Measurements from ENCODE around the gene PCDH7. TPM values are rescaled to one million over a fixed set of nuclear protein-coding genes. Genes with fewer than 3 reads are reported as not detected.

Gene PCDH7
- polyA plus RNA-seq, 1 experiment: 18.5 TPM

DNA sequence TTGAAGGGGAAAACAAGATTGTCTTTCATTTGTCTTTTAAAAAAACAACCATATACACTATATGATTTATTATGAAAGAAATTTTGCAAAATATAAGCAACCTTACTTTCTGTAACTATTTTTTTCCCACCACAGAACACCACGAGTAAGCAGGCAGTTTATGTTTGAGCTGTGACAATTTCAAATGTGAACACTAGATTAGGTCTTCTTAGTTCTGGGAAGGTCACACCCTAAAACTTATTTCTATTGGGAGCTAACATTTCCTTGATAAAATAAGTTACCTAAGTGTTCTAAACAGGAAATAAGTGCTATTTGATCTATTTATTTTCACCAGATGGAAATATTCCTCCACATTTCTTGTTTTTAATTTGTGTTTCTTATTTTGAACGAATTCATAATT lies 50.6 kb downstream of the PCDH7 start:
- Histone ChIP-seq H3K4me3 (ENCODE audit: low read depth, low read length) (no peak overlapping the region), H3K9me3 (ENCODE audit: control insufficient read depth, insufficient read depth, low read length) (no peaks in the 10 kb centered on the region), H3K27ac (ENCODE audit: low read depth, low read length) (no peak overlapping the region), H3K27me3 (ENCODE audit: control insufficient read depth, insufficient read depth, low read length) (no peaks in the 10 kb centered on the region)
- no peak for DNase-seq (ENCODE audit: low read depth, low spot score)
- CTCF ChIA-PET: interaction anchor here (1.2 to 1.8 kb wide), 2 partner anchors 13 to 49 kb away, joined by 3 to 10 read pairs; no protein-coding TSS in a partner anchor
- no peak for TF ChIP-seq CTCF (IDR thresholded peaks at IDR 0.05; ENCODE audit: low read depth, low read length)
- POLR2A ChIA-PET: interaction anchor here (1.0 kb wide), 1 partner anchor 51 kb away, joined by 3 read pairs; no protein-coding TSS in a partner anchor

- H3K27me3 ChIP-seq (ENCODE audit: control insufficient read depth, insufficient read depth, low read length): no peaks in the 10 kb centered on the region
- TF ChIP-seq CTCF (IDR thresholded peaks at IDR 0.05; ENCODE audit: low read depth, low read length): no peak
- DNase-seq (ENCODE audit: low read depth, low spot score): no peak
- CTCF ChIA-PET: no interaction called here
- no peak overlapping the region for H3K4me3 ChIP-seq (ENCODE audit: low read depth, low read length)
- POLR2A ChIA-PET: no interaction called here
- H3K27ac ChIP-seq (ENCODE audit: low read depth, low read length): no peak overlapping the region
- no peaks in the 10 kb centered on the region for H3K9me3 ChIP-seq (ENCODE audit: control insufficient read depth, insufficient read depth, low read length)
These were observed 56.3 kb downstream of the PCDH7 start for GRCh38 chr4:30776451-30776850.

- ChIA-PET POLR2A (no interaction called here), CTCF (no interaction called here)
- Histone ChIP-seq H3K27me3 (ENCODE audit: control insufficient read depth, insufficient read depth, low read length) (no peaks in the 10 kb centered on the region), H3K4me3 (ENCODE audit: low read depth, low read length) (no peak overlapping the region), H3K27ac (ENCODE audit: low read depth, low read length) (no peak overlapping the region), H3K9me3 (ENCODE audit: control insufficient read depth, insufficient read depth, low read length) (no peaks in the 10 kb centered on the region)
- TF ChIP-seq CTCF (IDR thresholded peaks at IDR 0.05; ENCODE audit: low read depth, low read length): no peak
- no peak for DNase-seq (ENCODE audit: low read depth, low spot score)
These were observed 56.8 kb downstream of the PCDH7 start for GRCh38 chr4:30776921-30777415.

Measured in AG04450 (cell line).